Medulla oblongata (tissue), 1 donor: Measurements from ENCODE around the gene PPARG.
"Not testable (repeated sequence)": the region's sequence is repeated elsewhere in the genome, so short reads cannot be mapped to it uniquely, and the experiment has no call there.

Source experiments
- DNase-seq: peaks from one replicate; pipeline ENCODE4 v3.0.0-alpha.2; 2015; ENCODE audit errors: extremely low spot score

PPARG gene

GRCh38 chr3:12379640-12380429, 91.0 kb downstream of the PPARG start:
- DNase-seq: no peak

- DNase-seq: no peak
These were observed 91.6 kb downstream of the PPARG start for GRCh38 chr3:12380461-12380860.

- no peak for DNase-seq
These were observed 92.3 kb downstream of the PPARG start for GRCh38 chr3:12381199-12381598.

GRCh38 chr3:12383218-12383617, 94.3 kb downstream of the PPARG start:
- no peak for DNase-seq

- no peak for DNase-seq
These were observed 95.8 kb downstream of the PPARG start for GRCh38 chr3:12384451-12385233.

GRCh38 chr3:12386514-12387291, 97.8 kb downstream of the PPARG start:
- not testable (repeated sequence) for DNase-seq

- DNase-seq: no peak
These were observed 99.3 kb downstream of the PPARG start for GRCh38 chr3:12388185-12388584.

GRCh38 chr3:12392101-12392878, 103.4 kb downstream of the PPARG start:
- DNase-seq: no peak

- no peak for DNase-seq
These were observed 105.0 kb downstream of the PPARG start for GRCh38 chr3:12393894-12394293.

- DNase-seq: peak; percentile 39
These were observed 105.8 kb downstream of the PPARG start for GRCh38 chr3:12394569-12395271.

GRCh38 chr3:12395349-12396012, 106.6 kb downstream of the PPARG start:
- DNase-seq: peak; percentile 54

GRCh38 chr3:12396471-12396870, 107.6 kb downstream of the PPARG start:
- DNase-seq: no peak

- DNase-seq: no peak
These were observed 110.4 kb downstream of the PPARG start for GRCh38 chr3:12399226-12399625.

GRCh38 chr3:12400616-12401194, 111.8 kb downstream of the PPARG start:
- DNase-seq: peak; percentile 36

- DNase-seq: no peak
These were observed 112.3 kb downstream of the PPARG start for GRCh38 chr3:12401208-12401607.

GRCh38 chr3:12405432-12406272, 116.8 kb downstream of the PPARG start:
- peak; percentile 39 for DNase-seq

GRCh38 chr3:12408984-12409683, 120.3 kb downstream of the PPARG start:
- no peak for DNase-seq
